ENCODE data around the gene YARS1.

Gene YARS1

GRCh38 chr1:32774950-32775634 is 42.1 kb downstream of the YARS1 start:
- Histone ChIP-seq H2BK5ac (ENCODE audit: low read length) (no peak overlapping the region), H3K9ac (ENCODE audit: low read length) (no peak overlapping the region), H2BK15ac (replicated peaks; ENCODE audit: low read depth) (no peak overlapping the region), H3K79me2 (ENCODE audit: control insufficient read depth, insufficient read depth, low read length) (no peaks in the 10 kb centered on the region), H3K18ac (ENCODE audit: low read length) (no peak overlapping the region), H3K27me3 (ENCODE audit: insufficient read depth, low read length, poor library complexity) (no peaks in the 10 kb centered on the region), H3K27ac (ENCODE audit: low read depth, low read length) (no peak overlapping the region), H3K36me3 (ENCODE audit: control insufficient read depth, insufficient read depth, low read length) (peaks cover 21% of the 10 kb centered on the region), H2BK120ac (ENCODE audit: low read depth, low read length) (no peak overlapping the region), H3K4me3 (ENCODE audit: low read length) (no peak overlapping the region), H4K8ac (ENCODE audit: low read depth, low read length) (no peak overlapping the region), H3K4ac (ENCODE audit: low read depth, low read length) (no peak overlapping the region), H3K79me1 (ENCODE audit: low read length) (no peaks in the 10 kb centered on the region), H4K5ac (ENCODE audit: low read length) (no peak overlapping the region), H3K4me2 (ENCODE audit: low read length) (no peak overlapping the region), H3K23ac (ENCODE audit: low read length) (no peak overlapping the region), H3K4me1 (ENCODE audit: control insufficient read depth, low read depth, low read length) (no peaks in the 10 kb centered on the region), H2AK5ac (ENCODE audit: low read length) (no peak overlapping the region), H3K56ac (ENCODE audit: low read length) (no peak overlapping the region)
- DNase-seq: peak; percentile 16
- no CpG with 5 or more reads among the region's 2 CpGs for WGBS (ENCODE audit: extremely low coverage, insufficient coverage, low lambda C conversion rate)

- Histone ChIP-seq H3K27ac (ENCODE audit: low read depth, low read length) (no peak overlapping the region), H3K4ac (ENCODE audit: low read depth, low read length) (no peak overlapping the region), H3K36me3 (ENCODE audit: control insufficient read depth, insufficient read depth, low read length) (peaks cover 14% of the 10 kb centered on the region), H3K23ac (ENCODE audit: low read length) (no peak overlapping the region), H3K56ac (ENCODE audit: low read length) (no peak overlapping the region), H3K4me3 (ENCODE audit: low read length) (no peak overlapping the region), H4K5ac (ENCODE audit: low read length) (no peak overlapping the region), H3K79me1 (ENCODE audit: low read length) (no peaks in the 10 kb centered on the region), H3K4me2 (ENCODE audit: low read length) (no peak overlapping the region), H3K18ac (ENCODE audit: low read length) (no peak overlapping the region), H3K9ac (ENCODE audit: low read length) (no peak overlapping the region), H2BK120ac (ENCODE audit: low read depth, low read length) (no peak overlapping the region), H3K4me1 (ENCODE audit: control insufficient read depth, low read depth, low read length) (no peaks in the 10 kb centered on the region), H3K79me2 (ENCODE audit: control insufficient read depth, insufficient read depth, low read length) (no peaks in the 10 kb centered on the region), H3K27me3 (ENCODE audit: insufficient read depth, low read length, poor library complexity) (no peaks in the 10 kb centered on the region), H4K8ac (ENCODE audit: low read depth, low read length) (no peak overlapping the region), H2AK5ac (ENCODE audit: low read length) (no peak overlapping the region), H2BK15ac (replicated peaks; ENCODE audit: low read depth) (no peak overlapping the region), H2BK5ac (ENCODE audit: low read length) (no peak overlapping the region)
- DNase-seq: peak; percentile 27
These were observed 42.7 kb downstream of the YARS1 start for GRCh38 chr1:32774464-32774808.

DNA sequence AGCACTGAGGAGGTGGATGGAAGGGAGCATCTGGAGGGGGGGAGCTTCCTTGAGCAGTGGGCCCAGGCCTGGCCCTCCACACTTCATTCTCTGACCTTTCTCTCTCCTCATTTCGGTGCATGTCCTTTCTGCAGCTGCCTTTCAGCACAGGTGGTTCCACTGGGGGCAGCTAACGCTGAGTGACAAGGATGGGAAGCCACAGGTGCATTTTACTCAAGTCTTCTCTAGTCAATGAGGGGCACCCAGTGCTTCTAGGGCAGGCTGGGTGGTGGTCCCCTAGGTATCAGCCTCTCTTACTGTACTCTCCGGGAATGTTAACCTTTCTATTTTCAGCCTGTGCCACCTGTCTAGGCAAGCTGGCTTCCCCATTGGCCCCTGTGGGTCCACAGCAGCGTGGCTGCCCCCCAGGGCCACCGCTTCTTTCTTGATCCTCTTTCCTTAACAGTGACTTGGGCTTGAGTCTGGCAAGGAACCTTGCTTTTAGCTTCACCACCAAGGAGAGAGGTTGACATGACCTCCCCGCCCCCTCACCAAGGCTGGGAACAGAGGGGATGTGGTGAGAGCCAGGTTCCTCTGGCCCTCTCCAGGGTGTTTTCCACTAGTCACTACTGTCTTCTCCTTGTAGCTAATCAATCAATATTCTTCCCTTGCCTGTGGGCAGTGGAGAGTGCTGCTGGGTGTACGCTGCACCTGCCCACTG is 43.2 kb downstream of the YARS1 start:
- Histone ChIP-seq H2BK15ac (replicated peaks; ENCODE audit: low read depth) (no peak overlapping the region), H4K5ac (ENCODE audit: low read length) (no peak overlapping the region), H4K8ac (ENCODE audit: low read depth, low read length) (no peak overlapping the region), H3K4me3 (ENCODE audit: low read length) (no peak overlapping the region), H3K4ac (ENCODE audit: low read depth, low read length) (no peak overlapping the region), H3K79me2 (ENCODE audit: control insufficient read depth, insufficient read depth, low read length) (no peaks in the 10 kb centered on the region), H2BK5ac (ENCODE audit: low read length) (no peak overlapping the region), H3K9ac (ENCODE audit: low read length) (no peak overlapping the region), H3K56ac (ENCODE audit: low read length) (no peak overlapping the region), H3K27ac (ENCODE audit: low read depth, low read length) (no peak overlapping the region), H3K27me3 (ENCODE audit: insufficient read depth, low read length, poor library complexity) (no peaks in the 10 kb centered on the region), H3K18ac (ENCODE audit: low read length) (no peak overlapping the region), H2BK120ac (ENCODE audit: low read depth, low read length) (no peak overlapping the region), H2AK5ac (ENCODE audit: low read length) (no peak overlapping the region), H3K4me2 (ENCODE audit: low read length) (no peak overlapping the region), H3K36me3 (ENCODE audit: control insufficient read depth, insufficient read depth, low read length) (peaks cover 9% of the 10 kb centered on the region), H3K79me1 (ENCODE audit: low read length) (no peaks in the 10 kb centered on the region), H3K23ac (ENCODE audit: low read length) (no peak overlapping the region), H3K4me1 (ENCODE audit: control insufficient read depth, low read depth, low read length) (no peaks in the 10 kb centered on the region)
- peak; percentile 10 for DNase-seq
- WGBS (ENCODE audit: extremely low coverage, insufficient coverage, low lambda C conversion rate): no CpG with 5 or more reads among the region's 7 CpGs

- H2AK5ac ChIP-seq (ENCODE audit: low read length): no peak overlapping the region
- no peak overlapping the region for H3K4ac ChIP-seq (ENCODE audit: low read depth, low read length)
- no peak overlapping the region for H2BK5ac ChIP-seq (ENCODE audit: low read length)
- no peak overlapping the region for H2BK120ac ChIP-seq (ENCODE audit: low read depth, low read length)
- H3K18ac ChIP-seq (ENCODE audit: low read length): no peak overlapping the region
- no peak overlapping the region for H2BK15ac ChIP-seq (replicated peaks; ENCODE audit: low read depth)
- peak; percentile 90 for DNase-seq
- H3K36me3 ChIP-seq (ENCODE audit: control insufficient read depth, insufficient read depth, low read length): peaks cover 9% of the 10 kb centered on the region
- no peak overlapping the region for H3K56ac ChIP-seq (ENCODE audit: low read length)
- no peak overlapping the region for H3K9ac ChIP-seq (ENCODE audit: low read length)
- H3K27me3 ChIP-seq (ENCODE audit: insufficient read depth, low read length, poor library complexity): no peaks in the 10 kb centered on the region
- H3K4me1 ChIP-seq (ENCODE audit: control insufficient read depth, low read depth, low read length): no peaks in the 10 kb centered on the region
- H4K8ac ChIP-seq (ENCODE audit: low read depth, low read length): no peak overlapping the region
- no peak overlapping the region for H3K27ac ChIP-seq (ENCODE audit: low read depth, low read length)
- no peak overlapping the region for H3K23ac ChIP-seq (ENCODE audit: low read length)
- no peak overlapping the region for H3K4me2 ChIP-seq (ENCODE audit: low read length)
- H3K79me1 ChIP-seq (ENCODE audit: low read length): no peaks in the 10 kb centered on the region
- no peak overlapping the region for H3K4me3 ChIP-seq (ENCODE audit: low read length)
- no CpG with 5 or more reads among the region's 9 CpGs for WGBS (ENCODE audit: extremely low coverage, insufficient coverage, low lambda C conversion rate)
- no peak overlapping the region for H4K5ac ChIP-seq (ENCODE audit: low read length)
- no peaks in the 10 kb centered on the region for H3K79me2 ChIP-seq (ENCODE audit: control insufficient read depth, insufficient read depth, low read length)
These were observed 44.0 kb downstream of the YARS1 start for GRCh38 chr1:32773018-32773763.

- H3K4me2 ChIP-seq (ENCODE audit: low read length): no peak overlapping the region
- no peaks in the 10 kb centered on the region for H3K27me3 ChIP-seq (ENCODE audit: insufficient read depth, low read length, poor library complexity)
- no peak overlapping the region for H2AK5ac ChIP-seq (ENCODE audit: low read length)
- H4K8ac ChIP-seq (ENCODE audit: low read depth, low read length): no peak overlapping the region
- H3K4me1 ChIP-seq (ENCODE audit: control insufficient read depth, low read depth, low read length): no peaks in the 10 kb centered on the region
- H2BK15ac ChIP-seq (replicated peaks; ENCODE audit: low read depth): no peak overlapping the region
- no peak overlapping the region for H3K27ac ChIP-seq (ENCODE audit: low read depth, low read length)
- no peak overlapping the region for H3K4me3 ChIP-seq (ENCODE audit: low read length)
- H3K79me1 ChIP-seq (ENCODE audit: low read length): peaks cover 5% of the 10 kb centered on the region
- H3K9ac ChIP-seq (ENCODE audit: low read length): no peak overlapping the region
- no peak overlapping the region for H2BK120ac ChIP-seq (ENCODE audit: low read depth, low read length)
- no peak overlapping the region for H3K18ac ChIP-seq (ENCODE audit: low read length)
- no peak overlapping the region for H4K5ac ChIP-seq (ENCODE audit: low read length)
- H3K79me2 ChIP-seq (ENCODE audit: control insufficient read depth, insufficient read depth, low read length): peaks cover 4% of the 10 kb centered on the region
- no peak overlapping the region for H2BK5ac ChIP-seq (ENCODE audit: low read length)
- H3K4ac ChIP-seq (ENCODE audit: low read depth, low read length): no peak overlapping the region
- no peak overlapping the region for H3K56ac ChIP-seq (ENCODE audit: low read length)
- no peak overlapping the region for H3K23ac ChIP-seq (ENCODE audit: low read length)
- no CpG with 5 or more reads among the region's 10 CpGs for WGBS (ENCODE audit: extremely low coverage, insufficient coverage, low lambda C conversion rate)
- DNase-seq: no peak
- H3K36me3 ChIP-seq (ENCODE audit: control insufficient read depth, insufficient read depth, low read length): peaks cover 11% of the 10 kb centered on the region
These were observed 44.7 kb downstream of the YARS1 start for GRCh38 chr1:32772281-32773017.

All from mesendoderm (in vitro differentiated cells).